K562 (cell line): ENCODE measurements around the gene BCL2L13. TPM values are rescaled to one million over a fixed set of nuclear protein-coding genes. Genes with fewer than 3 reads are reported as not detected.

Source experiments
- C11orf30 ChIP-seq: fragments of 450-650 bp; IDR thresholded peaks from 2 replicates; pipeline ENCODE4 v1.6.1; 2016; ENCODE audit warnings: low read depth, mild to moderate bottlenecking
- ELK3 ChIP-seq: fragments of 450-650 bp; formaldehyde crosslinking; IDR thresholded peaks from 2 replicates; pipeline ENCODE4 v1.4.0; 2020; ENCODE audit warnings: mild to moderate bottlenecking
- FOXO4 ChIP-seq: fragments of 450-650 bp; formaldehyde crosslinking; IDR thresholded peaks from 2 replicates; pipeline ENCODE4 v1.4.0; 2020; ENCODE audit warnings: mild to moderate bottlenecking, moderate library complexity
- HDAC3 ChIP-seq: fragments of 450-650 bp; IDR thresholded peaks from 2 replicates; pipeline ENCODE4 v1.6.1; 2018; ENCODE audit warnings: borderline replicate concordance, mild to moderate bottlenecking, moderate library complexity; ENCODE audit not compliant: partially characterized antibody
- HMBOX1 ChIP-seq: sonication (generic); IDR thresholded peaks from 2 replicates; pipeline ENCODE4 v1.6.1; 2016
- JUNB ChIP-seq: fragments of 450-650 bp; formaldehyde crosslinking; conservative IDR thresholded peaks from 2 replicates; pipeline ENCODE4 v1.4.0; 2020; ENCODE audit warnings: mild to moderate bottlenecking
- JUND ChIP-seq, 2 experiments: IDR thresholded peaks; 2 replicates in 1 of 2; 3 replicates in 1 of 2; pipeline ENCODE4 v1.6.1; 2011; ENCODE audit warnings: borderline replicate concordance in 2 of 2, low read depth in 2 of 2, low read length in 2 of 2, improper control_type of control experiment in 1 of 2, missing biosample characterization in 1 of 2, missing genetic modification characterization in 1 of 2, missing genetic modification reagents in 1 of 2
- MAFK ChIP-seq: IDR thresholded peaks from 2 replicates; pipeline ENCODE4 v1.6.1; 2011; ENCODE audit warnings: low read length, improper control_type of control experiment
- NFE2 ChIP-seq: IDR thresholded peaks from 2 replicates; pipeline ENCODE4 v1.6.1; 2014; ENCODE audit warnings: antibody characterized with exemption, low read depth
- NR2C2 ChIP-seq, 2 experiments: fragments of 200-800 bp in 1 of 2; sonication (Bioruptor generic) in 1 of 2; sonication (generic) in 1 of 2; formaldehyde crosslinking in 1 of 2; IDR thresholded peaks; 2 replicates each; pipeline versions ENCODE4 v1.6.1 to v1.8.0; 2016 to 2022; ENCODE audit warnings: mild to moderate bottlenecking in 1 of 2, missing compliant biosample characterization in 1 of 2, missing genetic modification characterization in 1 of 2, missing genetic modification reagents in 1 of 2
- PBX2 ChIP-seq, 2 experiments: IDR thresholded peaks in 1 of 2; conservative IDR thresholded peaks in 1 of 2; 2 replicates each; pipeline ENCODE4 v1.6.1; 2016; ENCODE audit warnings: low read depth in 2 of 2, mild to moderate bottlenecking in 1 of 2, missing compliant biosample characterization in 1 of 2, missing genetic modification characterization in 1 of 2, moderate library complexity in 1 of 2
- RCOR1 ChIP-seq, 2 experiments: IDR thresholded peaks; 2 replicates each; pipeline ENCODE4 v1.6.1; 2012; ENCODE audit warnings: low read depth in 2 of 2, low read length in 2 of 2, borderline replicate concordance in 1 of 2, improper control_type of control experiment in 1 of 2
- TRIM28 ChIP-seq: fragments of 450-650 bp; IDR thresholded peaks from 2 replicates; pipeline ENCODE4 v1.6.1; 2017
- ZNF41 ChIP-seq: fragments of 250-450 bp; sonication (Bioruptor Pico); conservative IDR thresholded peaks from 2 replicates; pipeline ENCODE4 v1.4.0; 2020; ENCODE audit warnings: mild to moderate bottlenecking
- ZNF511 ChIP-seq: sonication (generic); formaldehyde crosslinking; IDR thresholded peaks from 2 replicates; pipeline ENCODE4 v1.8.0; 2022; ENCODE audit warnings: mild to moderate bottlenecking, missing genetic modification reagents
- ZNF785 ChIP-seq: fragments of 250-450 bp; sonication (Bioruptor Pico); IDR thresholded peaks from 2 replicates; pipeline ENCODE4 v1.4.0; 2020; ENCODE audit warnings: mild to moderate bottlenecking
- polyA plus RNA-seq, 8 experiments: library from polyadenylated mRNA; depleted of rRNA in 4 of 8; stranded (reverse) in 5 of 8; unstranded in 3 of 8; fragments of >200 nt; fragmentation: Nextera tagmentation in 2 of 8; fragmentation: Illumina TruSeq in 1 of 8; extraction: Ambion mirVana in 2 of 8; extraction: Trizol in 1 of 8; gene quantifications; 2 replicates each; pipeline versions ENCODE4 v1.2.1 to v1.2.3, GENCODE V29; 2011 to 2014; ENCODE audit warnings: inconsistent platforms in 1 of 8, missing spikeins in 1 of 8
- total RNA-seq, 7 experiments: library from RNA; depleted of rRNA in 6 of 7; stranded (reverse); fragments of >200 nt in 6 of 7; fragmentation: Illumina TruSeq in 2 of 7; extraction: Trizol in 2 of 7; gene quantifications; 2 replicates each; pipeline versions ENCODE4 v1.2.1 to v1.2.3, GENCODE V29; 2011 to 2021; ENCODE audit warnings: low replicate concordance in 1 of 7

BCL2L13 gene
- total and polyA plus RNA-seq, 9 of the 15 experiments (the other 6 are each of a cell fraction or from before 2014, with no cell fraction given): 41.5 to 63.4 (median 56.5) TPM

DNA sequence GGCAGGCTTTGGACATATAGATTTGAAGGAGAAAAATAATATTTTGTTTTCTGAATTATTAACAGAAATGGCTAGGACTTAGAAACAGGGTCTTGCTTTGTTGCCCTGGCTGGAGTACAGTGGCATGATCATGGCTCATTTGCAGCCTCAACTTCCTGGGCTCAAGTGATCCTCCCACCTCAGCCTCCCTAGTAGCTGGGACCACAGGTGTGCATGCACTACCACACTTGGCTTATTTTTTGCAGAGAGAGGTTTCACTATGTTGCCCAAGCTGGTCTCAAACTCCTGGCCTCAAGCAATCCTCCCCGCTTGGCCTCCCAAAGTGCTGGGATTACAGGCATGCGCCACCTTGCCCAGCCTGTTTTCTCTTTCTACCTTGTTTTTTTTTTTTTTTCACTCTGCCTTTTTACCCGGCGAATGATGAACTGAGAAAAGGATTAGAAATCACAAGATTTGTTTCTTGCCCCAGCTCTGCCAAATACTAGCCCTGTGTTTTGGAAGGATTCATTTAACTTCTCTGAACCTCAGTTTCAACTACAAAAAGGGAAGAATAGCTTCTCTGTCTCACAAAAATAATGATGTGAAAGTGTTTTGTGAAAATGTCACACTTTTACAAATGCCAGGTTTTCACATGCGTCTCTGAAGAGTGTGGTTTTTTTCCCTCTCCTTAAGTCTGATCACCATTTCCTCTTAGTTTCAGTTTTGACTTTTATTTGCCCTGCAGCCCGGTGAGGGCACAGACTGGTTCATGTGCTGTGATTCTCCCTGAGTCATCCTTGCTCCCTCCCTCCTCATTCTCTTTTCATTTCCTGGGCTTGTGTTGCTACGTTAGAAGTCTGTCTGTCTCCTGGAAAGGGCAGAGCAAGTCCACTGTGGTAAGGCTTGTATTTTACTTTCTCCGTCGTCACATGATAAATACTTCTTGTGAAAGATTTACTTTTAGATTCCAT, 67.7 kb downstream of the BCL2L13 start (continued):
- TF ChIP-seq HMBOX1 (no peak), PBX2 (CRISPR knock-in tag; IDR thresholded peaks at IDR 0.05; ENCODE audit: low read depth) (no peak), PBX2 (tag; conservative IDR thresholded peaks at IDR 0.05; ENCODE audit: low read depth) (peak; percentile 58; the same call in 1 of the 2 replicates), JUNB (no peak), NFE2 (peak; percentile 79), MAFK (peak; percentile 59), RCOR1 (IDR thresholded peaks at IDR 0.05; ENCODE audit: borderline replicate concordance in 1 of 2, low read depth in 2 of 2, low read length in 2 of 2) (no peak), TRIM28 (no peak), HDAC3 (no peak), ZNF785 (no peak), FOXO4 (CRISPR knock-in tag) (no peak), C11orf30 (peak; percentile 68), ELK3 (CRISPR knock-in tag) (no peak), NR2C2 (CRISPR knock-in tag; IDR thresholded peaks at IDR 0.05) (no peak), NR2C2 (tag; IDR thresholded peaks at IDR 0.05) (0 out of 2 replicates have a peak, but pooled peaks have one; percentile 17), ZNF41 (0 out of 2 replicates have a peak, but pooled peaks have one; percentile 17), ZNF511 (CRISPR knock-in tag) (no peak), JUND (IDR thresholded peaks at IDR 0.05; ENCODE audit: borderline replicate concordance, low read depth, low read length) (no peak), JUND (tag; IDR thresholded peaks at IDR 0.05; ENCODE audit: borderline replicate concordance, low read depth, low read length) (peak; percentile 28; the same call in 1 of the 3 replicates)
